Panc1 (cell line): Measurements from ENCODE around the gene RASSF4. TPM values are rescaled to one million over a fixed set of nuclear protein-coding genes. Genes with fewer than 3 reads are reported as not detected.

ENCODE experiments used
- ATAC-seq: fragments of 200-7000 bp; cut with Tn5 transposase; 2 replicates; pipeline ENCODE4 v1.9.1; 2020; ENCODE audit warnings: mild to moderate bottlenecking, moderate library complexity
- BruUV-seq: library from RNA; stranded (reverse); fragments of 400-500 nt; replicated peaks from 2 replicates; lab custom pipeline; 2021; lab: Mats Ljungman, UMichigan
- CTCF ChIA-PET: fragments of 300-600 bp; sonication (Branson Sonifier 250); formaldehyde crosslinking; loops from one replicate; lab custom pipeline; 2022; ENCODE audit warnings: antibody characterized with exemption; lab: Charles Lee
- POLR2A ChIA-PET: fragments of 300-600 bp; sonication (Branson Sonifier 250); formaldehyde crosslinking; loops from one replicate; lab custom pipeline; 2022; ENCODE audit warnings: antibody characterized with exemption; lab: Charles Lee
- DNase-seq: peaks from one replicate; pipeline ENCODE4 v3.0.0-alpha.2; 2010; ENCODE audit warnings: low read depth, low spot score
- H3K27ac ChIP-seq: 2 replicates; pipeline ENCODE4 v1.5.1; 2011; ENCODE audit warnings: mild to moderate bottlenecking, low read length, inconsistent platforms
- H3K27me3 ChIP-seq: fragments of 200-500 bp; sonication (Bioruptor generic); 2 replicates; pipeline ENCODE4 v1.6.0; 2014; ENCODE audit warnings: low read length, inconsistent platforms; ENCODE audit not compliant: control insufficient read depth, insufficient read depth
- H3K36me3 ChIP-seq: fragments of 200-500 bp; sonication (Bioruptor generic); 2 replicates; pipeline ENCODE4 v1.5.1; 2014; ENCODE audit warnings: inconsistent platforms, mild to moderate bottlenecking, low read length, moderate library complexity; ENCODE audit not compliant: control insufficient read depth, insufficient read depth
- H3K4me1 ChIP-seq: 2 replicates; pipeline ENCODE4 v1.5.1; 2011; ENCODE audit warnings: inconsistent platforms, mild to moderate bottlenecking, low read length, moderate library complexity; ENCODE audit not compliant: control insufficient read depth, insufficient read depth
- H3K4me3 ChIP-seq, 2 experiments: 2 replicates each; pipeline ENCODE4 v1.5.1; 2011 to 2012; ENCODE audit warnings: low read depth in 2 of 2, low read length in 2 of 2, mild to moderate bottlenecking in 2 of 2, inconsistent platforms in 1 of 2, moderate library complexity in 1 of 2
- H3K9me3 ChIP-seq: fragments of 200-500 bp; sonication (Bioruptor generic); 2 replicates; pipeline ENCODE4 v1.5.1; 2014; ENCODE audit warnings: low read depth, mild to moderate bottlenecking, inconsistent platforms, low read length, moderate library complexity; ENCODE audit not compliant: control insufficient read depth, insufficient read depth
- POLR2AphosphoS5 ChIP-seq: IDR thresholded peaks from 2 replicates; pipeline ENCODE4 v1.6.1; 2012; ENCODE audit warnings: mild to moderate bottlenecking, low read depth, low read length, moderate library complexity
- SIN3A ChIP-seq: IDR thresholded peaks from 2 replicates; pipeline ENCODE4 v1.6.1; 2012; ENCODE audit warnings: low read depth, mild to moderate bottlenecking, low read length, moderate library complexity, borderline replicate concordance; ENCODE audit not compliant: insufficient read depth
- TCF7L2 ChIP-seq: IDR thresholded peaks from 2 replicates; pipeline ENCODE4 v1.6.1; 2011; ENCODE audit warnings: mild to moderate bottlenecking, low read depth, low read length, inconsistent platforms
- in situ Hi-C: cut with HindIII; loops from 2 replicates; pipeline ENCODE4 v1.10.0; 2016; ENCODE audit warnings: low sequenced_read_pairs, low pct_unique_long_range_greater_than_20kb
- intact Hi-C: fragments of 100-400 bp; cut with micrococcal nuclease; formaldehyde crosslinking; loops from one replicate; pipeline ENCODE4 v1.10.0; 2022; ENCODE audit not compliant: unreplicated experiment
- total RNA-seq: library from RNA; stranded (reverse); gene quantifications from one replicate; pipeline ENCODE4 v1.2.1, GENCODE V29; 2021; ENCODE audit not compliant: unreplicated experiment
- TF ChIP-seq, protein P1 (sequence below): fragments of 450-650 bp; IDR thresholded peaks from 2 replicates; pipeline ENCODE4 v1.5.1; 2017; ENCODE audit warnings: mild to moderate bottlenecking
- TF ChIP-seq, protein P2 (sequence below), 2 experiments: IDR thresholded peaks; 2 replicates each; pipeline ENCODE4 v1.6.1; 2011 to 2012; ENCODE audit warnings: low read depth in 2 of 2, control low read depth in 1 of 2, low read length in 1 of 2, mild to moderate bottlenecking in 1 of 2, moderate library complexity in 1 of 2; ENCODE audit not compliant: insufficient read depth in 1 of 2

Gene RASSF4
- total RNA-seq, 1 experiment from 2014 or later, result 13.9 TPM

DNA sequence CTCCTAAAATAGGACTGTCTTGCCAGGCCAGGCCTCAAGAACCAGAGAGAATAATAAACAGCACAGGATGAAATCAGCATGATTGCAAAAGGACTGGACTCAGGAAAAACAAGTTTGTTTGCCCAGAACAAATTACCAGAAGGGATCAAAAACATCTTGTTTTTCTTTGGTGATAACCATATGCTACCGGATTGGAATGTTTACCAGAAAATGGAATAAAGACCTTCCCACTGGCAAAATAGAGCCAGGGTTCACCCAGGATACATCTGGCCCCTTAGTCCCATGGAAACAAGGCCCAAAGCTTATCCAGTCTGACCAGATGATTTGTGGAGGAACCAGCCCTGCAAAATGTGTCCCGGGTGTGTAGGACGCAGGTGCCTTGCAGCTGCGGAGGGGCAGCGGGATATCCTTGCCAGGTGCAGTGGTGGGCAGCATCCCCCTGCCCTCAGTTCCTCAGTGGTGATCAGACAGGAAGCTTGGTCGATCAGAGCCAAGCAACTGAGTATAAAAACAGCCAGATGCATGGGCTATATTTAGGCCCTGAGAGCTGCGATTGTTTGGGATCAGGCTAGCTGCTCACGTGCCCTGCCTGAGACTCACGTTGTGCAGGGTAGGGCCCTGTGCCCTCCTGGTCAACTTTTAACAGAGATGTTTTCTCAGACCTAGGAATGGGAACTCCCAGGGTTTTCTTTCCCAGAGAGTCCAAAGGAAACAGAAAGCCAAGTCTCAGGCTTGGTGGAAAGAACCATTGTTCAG is 36.5 kb downstream of the RASSF4 start:
- intact Hi-C loops, result no loop called here
- CTCF ChIA-PET, result no interaction called here
- peaks cover 6% of the 10 kb centered on the region; the same call in 1 of the 2 replicates for H3K4me1 ChIP-seq
- BruUV-seq, result no TSS peak
- TF ChIP-seq, protein P1, sequence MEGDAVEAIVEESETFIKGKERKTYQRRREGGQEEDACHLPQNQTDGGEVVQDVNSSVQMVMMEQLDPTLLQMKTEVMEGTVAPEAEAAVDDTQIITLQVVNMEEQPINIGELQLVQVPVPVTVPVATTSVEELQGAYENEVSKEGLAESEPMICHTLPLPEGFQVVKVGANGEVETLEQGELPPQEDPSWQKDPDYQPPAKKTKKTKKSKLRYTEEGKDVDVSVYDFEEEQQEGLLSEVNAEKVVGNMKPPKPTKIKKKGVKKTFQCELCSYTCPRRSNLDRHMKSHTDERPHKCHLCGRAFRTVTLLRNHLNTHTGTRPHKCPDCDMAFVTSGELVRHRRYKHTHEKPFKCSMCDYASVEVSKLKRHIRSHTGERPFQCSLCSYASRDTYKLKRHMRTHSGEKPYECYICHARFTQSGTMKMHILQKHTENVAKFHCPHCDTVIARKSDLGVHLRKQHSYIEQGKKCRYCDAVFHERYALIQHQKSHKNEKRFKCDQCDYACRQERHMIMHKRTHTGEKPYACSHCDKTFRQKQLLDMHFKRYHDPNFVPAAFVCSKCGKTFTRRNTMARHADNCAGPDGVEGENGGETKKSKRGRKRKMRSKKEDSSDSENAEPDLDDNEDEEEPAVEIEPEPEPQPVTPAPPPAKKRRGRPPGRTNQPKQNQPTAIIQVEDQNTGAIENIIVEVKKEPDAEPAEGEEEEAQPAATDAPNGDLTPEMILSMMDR, result no peak
- TF ChIP-seq, protein P2, sequence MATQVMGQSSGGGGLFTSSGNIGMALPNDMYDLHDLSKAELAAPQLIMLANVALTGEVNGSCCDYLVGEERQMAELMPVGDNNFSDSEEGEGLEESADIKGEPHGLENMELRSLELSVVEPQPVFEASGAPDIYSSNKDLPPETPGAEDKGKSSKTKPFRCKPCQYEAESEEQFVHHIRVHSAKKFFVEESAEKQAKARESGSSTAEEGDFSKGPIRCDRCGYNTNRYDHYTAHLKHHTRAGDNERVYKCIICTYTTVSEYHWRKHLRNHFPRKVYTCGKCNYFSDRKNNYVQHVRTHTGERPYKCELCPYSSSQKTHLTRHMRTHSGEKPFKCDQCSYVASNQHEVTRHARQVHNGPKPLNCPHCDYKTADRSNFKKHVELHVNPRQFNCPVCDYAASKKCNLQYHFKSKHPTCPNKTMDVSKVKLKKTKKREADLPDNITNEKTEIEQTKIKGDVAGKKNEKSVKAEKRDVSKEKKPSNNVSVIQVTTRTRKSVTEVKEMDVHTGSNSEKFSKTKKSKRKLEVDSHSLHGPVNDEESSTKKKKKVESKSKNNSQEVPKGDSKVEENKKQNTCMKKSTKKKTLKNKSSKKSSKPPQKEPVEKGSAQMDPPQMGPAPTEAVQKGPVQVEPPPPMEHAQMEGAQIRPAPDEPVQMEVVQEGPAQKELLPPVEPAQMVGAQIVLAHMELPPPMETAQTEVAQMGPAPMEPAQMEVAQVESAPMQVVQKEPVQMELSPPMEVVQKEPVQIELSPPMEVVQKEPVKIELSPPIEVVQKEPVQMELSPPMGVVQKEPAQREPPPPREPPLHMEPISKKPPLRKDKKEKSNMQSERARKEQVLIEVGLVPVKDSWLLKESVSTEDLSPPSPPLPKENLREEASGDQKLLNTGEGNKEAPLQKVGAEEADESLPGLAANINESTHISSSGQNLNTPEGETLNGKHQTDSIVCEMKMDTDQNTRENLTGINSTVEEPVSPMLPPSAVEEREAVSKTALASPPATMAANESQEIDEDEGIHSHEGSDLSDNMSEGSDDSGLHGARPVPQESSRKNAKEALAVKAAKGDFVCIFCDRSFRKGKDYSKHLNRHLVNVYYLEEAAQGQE (IDR thresholded peaks at IDR 0.05; ENCODE audit: insufficient read depth in 1 of 2, low read depth in 2 of 2, low read length in 1 of 2), result no peak
- no peak for TF ChIP-seq POLR2AphosphoS5
- no peaks in the 10 kb centered on the region for H3K27me3 ChIP-seq
- H3K9me3 ChIP-seq, result no peaks in the 10 kb centered on the region
- H3K27ac ChIP-seq, result no peak overlapping the region
- H3K4me3 ChIP-seq, result no peak overlapping the region
- in situ Hi-C loops, result no loop called here
- DNase-seq (no peak), ATAC-seq (no peak)
- no peaks in the 10 kb centered on the region for H3K36me3 ChIP-seq
- POLR2A ChIA-PET, result interaction anchor here (1.6 kb wide), 1 partner anchor 10 kb away, joined by 3 read pairs; no protein-coding TSS in a partner anchor

DNA sequence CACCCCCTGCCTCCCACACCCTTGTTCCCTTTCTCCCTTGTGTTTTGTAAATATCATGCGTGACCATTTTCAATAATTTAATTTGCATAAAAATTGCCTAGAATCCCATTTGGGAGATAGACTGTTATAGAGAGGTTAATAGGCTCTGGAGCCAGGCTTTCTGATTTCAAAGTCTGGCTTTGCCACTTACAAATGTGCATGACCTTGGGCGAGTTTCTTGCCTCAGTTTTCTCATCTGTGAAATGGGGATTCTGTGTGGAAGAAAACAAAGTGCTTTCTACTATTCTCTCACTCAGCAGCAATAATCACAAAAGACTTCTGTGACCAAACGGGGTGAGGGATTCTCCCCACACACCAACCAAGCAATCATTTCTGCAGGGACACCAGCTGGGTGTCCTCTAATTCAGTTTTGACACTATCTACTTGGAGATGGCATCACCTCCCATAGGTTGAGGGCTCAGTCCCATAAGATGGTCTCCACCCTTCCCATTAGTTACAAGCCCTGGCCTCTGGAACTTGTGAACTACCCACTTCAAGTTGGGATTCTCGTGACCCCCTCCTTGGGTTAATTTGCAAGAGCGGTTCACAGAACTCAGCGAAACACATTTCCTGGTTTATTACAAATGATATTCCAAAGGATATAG is 37.6 kb downstream of the RASSF4 start:
- no peak for DNase-seq
- Histone ChIP-seq H3K4me3 (no peak overlapping the region), H3K27me3 (no peaks in the 10 kb centered on the region), H3K36me3 (no peaks in the 10 kb centered on the region), H3K9me3 (peaks cover 5% of the 10 kb centered on the region; the same call in 1 of the 2 replicates), H3K27ac (no peak overlapping the region), H3K4me1 (peaks cover 11% of the 10 kb centered on the region; the same call in 1 of the 2 replicates)
- BruUV-seq, result no TSS peak
- intact Hi-C loops (no loop called here), in situ Hi-C loops (no loop called here)
- ChIA-PET POLR2A (no interaction called here), CTCF (no interaction called here)
- ATAC-seq, result no peak
- TF ChIP-seq, protein P2 (IDR thresholded peaks at IDR 0.05; ENCODE audit: insufficient read depth in 1 of 2, low read depth in 2 of 2, low read length in 1 of 2), result no peak
- no peak for TF ChIP-seq TCF7L2
- TF ChIP-seq SIN3A, result no peak
- no peak for TF ChIP-seq POLR2AphosphoS5
- TF ChIP-seq, protein P1, result no peak
